Eye (tissue), 1 donor: ENCODE data around the gene RTF1.

Source experiments
- DNase-seq: peaks from one replicate; pipeline ENCODE4 v3.0.0-alpha.2; 2015

The RTF1 gene

DNA sequence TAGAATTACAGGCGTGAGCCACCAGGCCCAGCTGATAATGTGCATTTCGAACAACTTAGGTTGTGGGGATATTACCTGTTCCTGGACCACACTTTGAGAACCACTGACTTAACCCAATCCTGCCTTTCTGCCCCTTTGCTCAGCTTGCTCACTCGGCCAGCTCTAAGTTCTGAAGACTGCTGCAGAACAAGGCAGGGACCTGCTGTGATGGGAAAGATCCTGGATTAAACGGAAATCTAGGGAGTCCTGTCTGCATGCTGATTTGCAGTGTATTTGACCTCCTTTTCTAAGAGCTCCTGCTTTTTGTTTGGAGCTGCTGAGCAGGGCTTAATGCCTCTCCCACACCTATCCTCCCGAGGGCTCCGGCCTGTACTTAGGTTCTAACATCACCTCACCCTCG is 93.8 kb downstream of the RTF1 start:
- DNase-seq = peak; percentile 20

DNA sequence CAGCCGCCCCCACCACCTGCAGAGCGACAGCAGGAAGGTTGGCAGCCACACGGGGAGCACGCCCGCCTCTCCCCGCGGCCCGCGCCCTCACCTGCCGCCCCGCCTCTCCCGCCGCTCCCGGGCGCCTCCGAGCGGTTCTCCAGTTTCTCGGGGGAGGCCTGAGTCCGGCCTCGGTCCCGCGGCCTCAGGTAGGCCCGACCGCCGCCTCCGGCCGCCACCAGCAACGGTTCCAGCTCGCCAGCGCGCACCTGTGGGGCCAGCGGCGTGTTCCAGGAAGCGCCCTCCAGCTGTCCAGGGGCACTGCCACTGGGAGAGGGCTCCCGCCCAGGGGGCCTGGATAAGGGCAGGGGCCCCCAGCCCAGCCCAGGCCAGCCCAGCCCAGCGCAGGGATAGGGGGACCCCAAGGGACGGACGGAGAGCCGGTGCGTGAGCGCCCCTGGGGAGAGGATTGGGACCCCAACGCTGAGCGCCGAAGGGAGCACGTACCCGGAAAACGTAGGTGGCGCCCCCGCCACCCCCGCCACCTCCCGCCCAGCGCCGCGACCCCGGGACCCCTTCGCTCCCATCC is 94.5 kb downstream of the RTF1 start:
- no peak for DNase-seq

- peak; percentile 50 for DNase-seq
Measured at GRCh38 chr15:41511899-41512369, 95.0 kb downstream of the RTF1 start.

- DNase-seq = no peak
Measured at GRCh38 chr15:41512512-41512939, 95.6 kb downstream of the RTF1 start.

DNA sequence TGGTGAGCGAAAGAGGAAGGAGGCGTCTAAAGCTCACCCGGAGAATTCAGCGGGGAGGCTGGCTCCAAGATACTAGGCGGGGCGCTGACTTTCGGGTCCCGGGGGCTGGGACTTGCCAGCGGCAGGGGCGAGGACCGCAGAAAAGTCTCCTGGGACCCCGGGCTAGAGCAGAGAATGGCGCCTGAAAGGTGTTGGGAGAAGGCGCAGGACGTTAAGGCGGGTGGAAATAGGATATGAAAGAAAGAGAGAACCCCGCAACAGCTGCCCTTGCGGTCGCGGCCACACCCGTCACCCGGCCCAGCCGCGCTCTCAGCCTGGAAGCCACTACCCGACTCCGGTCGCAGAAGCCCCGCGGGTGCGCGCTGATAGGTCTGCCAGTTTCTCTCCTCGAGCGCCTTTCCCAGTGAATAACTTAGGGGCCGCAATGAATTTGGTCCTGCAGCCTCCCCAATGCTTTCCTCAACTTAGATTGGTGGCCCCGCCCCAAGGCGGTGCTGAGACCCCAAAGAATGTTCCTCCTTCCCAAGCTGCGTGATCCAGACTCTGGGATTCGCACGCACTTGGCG is 96.1 kb downstream of the RTF1 start:
- peak; percentile 63 for DNase-seq

DNA sequence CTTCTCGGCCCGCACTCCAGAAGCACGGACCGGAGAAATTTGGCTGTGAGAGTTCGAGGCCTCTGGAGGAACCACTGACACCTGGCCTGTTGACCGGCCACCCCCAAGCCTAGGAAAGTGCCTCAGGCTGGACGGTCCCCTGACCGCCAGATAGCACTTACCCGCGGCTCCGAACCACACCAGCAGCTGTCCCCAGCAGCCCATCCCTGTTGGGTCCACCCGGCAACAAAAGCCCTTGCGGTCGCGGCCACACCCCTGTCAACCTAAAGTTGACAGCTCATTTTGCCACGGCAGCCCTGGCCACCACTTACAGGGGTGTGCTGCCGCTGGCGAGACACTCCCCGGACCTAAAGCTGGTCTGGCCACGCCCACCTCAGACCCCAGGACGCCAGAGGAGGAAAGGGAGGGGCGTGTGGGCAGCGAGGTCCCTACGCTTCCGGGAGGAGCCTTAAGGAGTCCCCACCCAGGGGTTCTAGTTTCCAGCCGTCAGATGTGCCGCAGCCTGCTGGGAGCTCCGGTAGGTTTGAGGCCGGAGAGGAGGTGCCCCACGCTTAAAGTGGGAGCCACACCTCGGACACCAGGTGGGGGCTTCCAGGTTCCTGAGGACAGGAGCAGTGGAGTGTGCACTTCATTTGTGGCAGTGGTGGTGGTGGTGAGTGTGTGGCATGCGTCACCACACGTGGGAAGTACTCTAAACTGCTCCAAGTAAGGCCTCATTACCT is 96.8 kb downstream of the RTF1 start, which contains the start of gene LTK:
Gene LTK, minus strand, starts transcription at position 322 of the 722 bp plus-strand sequence. Its CDS starts 118 bp downstream, at position 204.
- peak; percentile 41 for DNase-seq

GRCh38 chr15:41517895-41518449 is 101.1 kb downstream of the RTF1 start:
- no peak for DNase-seq

- DNase-seq = no peak
Measured at GRCh38 chr15:41520636-41521035, 103.7 kb downstream of the RTF1 start.

DNA sequence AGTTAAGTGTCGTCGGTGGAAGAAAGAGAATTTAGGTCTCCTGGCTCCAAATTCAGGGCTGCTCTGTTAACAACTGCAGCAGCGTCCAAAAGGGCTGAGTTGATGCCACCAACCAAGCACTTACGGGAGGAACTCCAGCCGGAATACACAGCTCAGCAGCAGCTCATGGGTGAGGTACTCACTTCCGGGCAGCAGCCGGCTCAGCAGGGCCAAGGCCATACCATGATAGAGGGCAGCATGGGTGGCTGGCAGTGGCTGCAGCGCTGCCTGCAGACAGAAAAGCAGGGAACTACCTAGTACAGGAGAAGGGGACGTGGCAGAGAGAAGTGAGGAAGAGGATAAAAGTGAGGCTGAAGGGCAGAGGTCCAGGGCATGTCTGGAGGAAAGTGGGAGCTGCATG is 104.7 kb downstream of the RTF1 start:
- DNase-seq = no peak

GRCh38 chr15:41523097-41523496 is 106.2 kb downstream of the RTF1 start:
- DNase-seq = no peak

DNA sequence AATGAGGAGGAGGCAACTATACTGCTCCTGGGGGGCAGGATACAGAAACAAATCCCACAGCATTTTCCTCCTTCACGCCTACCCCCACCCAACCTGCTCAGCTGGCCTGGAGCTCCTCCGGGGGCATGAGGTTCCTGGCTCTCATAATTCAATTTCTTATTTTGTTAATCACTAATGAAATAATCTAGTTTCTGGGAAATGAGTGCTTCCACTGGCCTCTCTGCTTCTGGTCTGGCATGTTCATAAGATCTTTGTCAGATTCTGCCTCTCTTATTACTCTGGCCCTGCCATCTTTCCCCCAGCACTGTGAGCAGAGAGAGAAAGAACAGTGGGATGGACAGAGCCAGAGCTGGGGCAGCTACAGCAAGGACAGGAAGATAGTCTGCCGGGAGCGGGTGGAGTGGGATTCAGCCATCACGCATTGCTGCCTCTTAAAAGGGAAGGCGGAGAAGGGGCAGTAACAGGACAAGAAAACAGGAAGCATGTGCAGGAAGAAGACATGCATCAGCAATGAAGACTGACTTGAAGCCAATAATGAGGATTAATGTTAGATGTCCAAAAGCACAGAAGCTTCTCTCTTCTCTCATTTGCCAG is 113.6 kb downstream of the RTF1 start:
- no peak for DNase-seq
